Measurements from ENCODE around the gene SLC24A4. TPM values are rescaled to one million over a fixed set of nuclear protein-coding genes. Genes with fewer than 3 reads are reported as not detected.

SLC24A4 gene
- total RNA-seq, 4 donors from 2014 or later = 0.75 to 1.9 (median 1.4) TPM

GRCh38 chr14:92540472-92541048 lies 217.6 kb downstream of the SLC24A4 start:
- TF ChIP-seq CTCF (IDR thresholded peaks at IDR 0.05; ENCODE audit: low read depth) = no peak

GRCh38 chr14:92542766-92543554 lies 220.0 kb downstream of the SLC24A4 start:
- TF ChIP-seq CTCF (IDR thresholded peaks at IDR 0.05; ENCODE audit: low read depth) = no peak

- no peak for TF ChIP-seq CTCF (IDR thresholded peaks at IDR 0.05; ENCODE audit: low read depth)
These were observed 221.2 kb downstream of the SLC24A4 start for GRCh38 chr14:92544051-92544720.

GRCh38 chr14:92546347-92547053 lies 223.5 kb downstream of the SLC24A4 start:
- TF ChIP-seq CTCF (IDR thresholded peaks at IDR 0.05; ENCODE audit: low read depth) = no peak

GRCh38 chr14:92549105-92549858 lies 226.3 kb downstream of the SLC24A4 start:
- TF ChIP-seq CTCF (IDR thresholded peaks at IDR 0.05; ENCODE audit: low read depth) = no peak

- no peak for TF ChIP-seq CTCF (IDR thresholded peaks at IDR 0.05; ENCODE audit: low read depth)
These were observed 226.9 kb downstream of the SLC24A4 start for GRCh38 chr14:92549859-92550230.

Other genes starting within 250 kb of the SLC24A4 start
- gene ATXN3, start 216.6 kb upstream of the SLC24A4 start, total RNA-seq = 10 to 100 TPM; 37.7 to 58.4 (median 47.6) TPM
- gene NDUFB1, start 201.5 kb upstream of the SLC24A4 start, total RNA-seq = 100 to 1,000 TPM in 3 of 4 donors, 10 to 100 TPM in 1; 64.2 to 709 (median 213) TPM
- gene CPSF2, start 201.2 kb upstream of the SLC24A4 start, total RNA-seq = 10 to 100 TPM; 19.6 to 32.5 (median 20.9) TPM
- gene RIN3, start 190.6 kb downstream of the SLC24A4 start, total RNA-seq = 10 to 100 TPM; 15.1 to 32.3 (median 21.9) TPM